Measurements from ENCODE around the gene CDCP2.
"Not testable (repeated sequence)": the region's sequence is repeated elsewhere in the genome, so short reads cannot be mapped to it uniquely, and the experiment has no call there.

CDCP2 gene

GRCh38 chr1:54099061-54099610 lies 53.7 kb downstream of the CDCP2 start:
- no peak overlapping the region for H3K4me3 ChIP-seq
- no peak overlapping the region for H3K27ac ChIP-seq
- no peak overlapping the region for H3K4me2 ChIP-seq
- no peaks in the 10 kb centered on the region for H4K20me1 ChIP-seq
- no peak for TF ChIP-seq Cebpa-rat (IDR thresholded peaks at IDR 0.05)
- no peaks in the 10 kb centered on the region for H3K9me3 ChIP-seq
- no peaks in the 10 kb centered on the region for H3K27me3 ChIP-seq
- peaks cover 5% of the 10 kb centered on the region; the same call in 1 of the 2 replicates for H3K4me1 ChIP-seq
- H3K9ac ChIP-seq = no peak overlapping the region
- peaks cover 55% of the 10 kb centered on the region for H3K36me3 ChIP-seq

GRCh38 chr1:54096877-54097240 lies 55.9 kb downstream of the CDCP2 start:
- H3K36me3 ChIP-seq = peaks cover 50% of the 10 kb centered on the region
- no peak overlapping the region for H3K27ac ChIP-seq
- peaks cover 5% of the 10 kb centered on the region; the same call in 1 of the 2 replicates for H3K4me1 ChIP-seq
- no peak overlapping the region for H3K4me3 ChIP-seq
- H3K9me3 ChIP-seq = no peaks in the 10 kb centered on the region
- H4K20me1 ChIP-seq = no peaks in the 10 kb centered on the region
- no peak for TF ChIP-seq Cebpa-rat (IDR thresholded peaks at IDR 0.05)
- no peak overlapping the region for H3K4me2 ChIP-seq
- H3K9ac ChIP-seq = no peak overlapping the region
- no peaks in the 10 kb centered on the region for H3K27me3 ChIP-seq

GRCh38 chr1:54096227-54096876 lies 56.4 kb downstream of the CDCP2 start:
- Histone ChIP-seq H3K4me2 (no peak overlapping the region), H3K9me3 (no peaks in the 10 kb centered on the region), H3K27me3 (no peaks in the 10 kb centered on the region), H3K4me3 (no peak overlapping the region), H4K20me1 (no peaks in the 10 kb centered on the region), H3K4me1 (peaks cover 5% of the 10 kb centered on the region; the same call in 1 of the 2 replicates), H3K9ac (no peak overlapping the region), H3K27ac (no peak overlapping the region), H3K36me3 (peaks cover 45% of the 10 kb centered on the region)
- TF ChIP-seq Cebpa-rat (IDR thresholded peaks at IDR 0.05) = no peak

GRCh38 chr1:54095546-54096226 lies 57.1 kb downstream of the CDCP2 start:
- H3K4me1 ChIP-seq = peaks cover 5% of the 10 kb centered on the region; the same call in 1 of the 2 replicates
- TF ChIP-seq Cebpa-rat (IDR thresholded peaks at IDR 0.05) = no peak
- no peak overlapping the region for H3K4me2 ChIP-seq
- no peak overlapping the region for H3K4me3 ChIP-seq
- H3K9me3 ChIP-seq = no peaks in the 10 kb centered on the region
- H3K36me3 ChIP-seq = peaks cover 41% of the 10 kb centered on the region
- H3K27me3 ChIP-seq = no peaks in the 10 kb centered on the region
- H3K27ac ChIP-seq = no peak overlapping the region
- no peak overlapping the region for H3K9ac ChIP-seq
- no peaks in the 10 kb centered on the region for H4K20me1 ChIP-seq

GRCh38 chr1:54094730-54095105 lies 58.1 kb downstream of the CDCP2 start:
- H3K36me3 ChIP-seq = peaks cover 43% of the 10 kb centered on the region
- not testable (repeated sequence) for H3K27ac ChIP-seq, H3K27me3 ChIP-seq, H3K4me3 ChIP-seq, H4K20me1 ChIP-seq, H3K9me3 ChIP-seq, H3K4me1 ChIP-seq, H3K4me2 ChIP-seq, H3K9ac ChIP-seq

GRCh38 chr1:54094001-54094729 lies 58.6 kb downstream of the CDCP2 start:
- TF ChIP-seq Cebpa-rat (IDR thresholded peaks at IDR 0.05) = no peak
- Histone ChIP-seq H3K4me3 (no peak overlapping the region), H3K9me3 (no peaks in the 10 kb centered on the region), H3K4me1 (peaks cover 5% of the 10 kb centered on the region; the same call in 1 of the 2 replicates), H3K4me2 (no peak overlapping the region), H3K27ac (no peak overlapping the region), H3K9ac (no peak overlapping the region), H3K27me3 (no peaks in the 10 kb centered on the region), H3K36me3 (peaks cover 40% of the 10 kb centered on the region), H4K20me1 (no peaks in the 10 kb centered on the region)

- no peak for TF ChIP-seq Cebpa-rat (IDR thresholded peaks at IDR 0.05)
- H4K20me1 ChIP-seq = no peaks in the 10 kb centered on the region
These were observed 61.1 kb downstream of the CDCP2 start for GRCh38 chr1:54091666-54092065.

GRCh38 chr1:54088385-54088784 lies 64.4 kb downstream of the CDCP2 start:
- Histone ChIP-seq H3K27ac (no peak overlapping the region), H3K4me1 (no peaks in the 10 kb centered on the region), H3K4me3 (no peak overlapping the region), H3K27me3 (no peaks in the 10 kb centered on the region), H4K20me1 (no peaks in the 10 kb centered on the region), H3K36me3 (peaks cover 20% of the 10 kb centered on the region), H3K9ac (no peak overlapping the region), H3K4me2 (no peak overlapping the region), H3K9me3 (no peaks in the 10 kb centered on the region)
- TF ChIP-seq Cebpa-rat (IDR thresholded peaks at IDR 0.05) = no peak

More at GRCh38 chr1:54091666-54092065, 61.1 kb downstream of the CDCP2 start:
- no peak overlapping the region for H3K4me2 ChIP-seq
- H3K4me3 ChIP-seq = no peak overlapping the region
- no peak overlapping the region for H3K9ac ChIP-seq
- H3K27ac ChIP-seq = no peak overlapping the region
- no peaks in the 10 kb centered on the region for H3K9me3 ChIP-seq
- peaks cover 5% of the 10 kb centered on the region; the same call in 1 of the 2 replicates for H3K4me1 ChIP-seq
- no peaks in the 10 kb centered on the region for H3K27me3 ChIP-seq
- peaks cover 23% of the 10 kb centered on the region for H3K36me3 ChIP-seq

GRCh38 chr1:54086754-54087153 lies 66.0 kb downstream of the CDCP2 start:
- H3K27ac ChIP-seq = no peak overlapping the region
- H3K9me3 ChIP-seq = no peaks in the 10 kb centered on the region
- H3K36me3 ChIP-seq = peaks cover 9% of the 10 kb centered on the region
- H3K4me1 ChIP-seq = no peaks in the 10 kb centered on the region
- H3K9ac ChIP-seq = no peak overlapping the region
- H3K4me2 ChIP-seq = no peak overlapping the region
- TF ChIP-seq Cebpa-rat (IDR thresholded peaks at IDR 0.05) = no peak
- H4K20me1 ChIP-seq = no peaks in the 10 kb centered on the region
- H3K27me3 ChIP-seq = no peaks in the 10 kb centered on the region
- no peak overlapping the region for H3K4me3 ChIP-seq

- H3K27me3 ChIP-seq = no peaks in the 10 kb centered on the region
- no peak overlapping the region for H3K4me3 ChIP-seq
- H3K4me1 ChIP-seq = no peaks in the 10 kb centered on the region
- peaks cover 8% of the 10 kb centered on the region for H3K36me3 ChIP-seq
- no peak overlapping the region for H3K9ac ChIP-seq
- H3K4me2 ChIP-seq = no peak overlapping the region
- no peak overlapping the region for H3K27ac ChIP-seq
- H4K20me1 ChIP-seq = no peaks in the 10 kb centered on the region
- no peak for TF ChIP-seq Cebpa-rat (IDR thresholded peaks at IDR 0.05)
- no peaks in the 10 kb centered on the region for H3K9me3 ChIP-seq
These were observed 68.0 kb downstream of the CDCP2 start for GRCh38 chr1:54084794-54085193.
